Endothelial cell of umbilical vein (primary cell): ENCODE measurements around the gene MBTD1.

ENCODE experiments used
- CTCF ChIP-seq, 2 donors: IDR thresholded peaks; 1 replicate in 1 of 2; 2 replicates in 1 of 2; pipeline ENCODE4 v1.5.1; 2011; ENCODE audit warnings: low read length in 2 of 2, mild to moderate bottlenecking in 2 of 2, moderate library complexity in 2 of 2, control low read depth in 1 of 2, inconsistent platforms in 1 of 2, low read depth in 1 of 2; ENCODE audit not compliant: insufficient read depth in 1 of 2; ENCODE audit errors: extremely low read depth in 1 of 2
- EZH2 ChIP-seq: IDR thresholded peaks from 2 replicates; pipeline ENCODE4 v1.6.1; 2012; ENCODE audit warnings: borderline replicate concordance, low read depth, mild to moderate bottlenecking, moderate library complexity, low read length, inconsistent platforms; ENCODE audit not compliant: severe bottlenecking
- FOS ChIP-seq: IDR thresholded peaks from 2 replicates; pipeline ENCODE4 v1.6.1; 2011; ENCODE audit warnings: mild to moderate bottlenecking, low read length, moderate library complexity, borderline replicate concordance; ENCODE audit not compliant: insufficient read depth
- GATA2 ChIP-seq: IDR thresholded peaks from 2 replicates; pipeline ENCODE4 v1.7.0; 2011; ENCODE audit warnings: low read depth, mild to moderate bottlenecking, moderate library complexity, mixed read lengths, low read length; ENCODE audit not compliant: insufficient read length, insufficient read depth
- JUN ChIP-seq: IDR thresholded peaks from 2 replicates; pipeline ENCODE4 v1.6.1; 2011; ENCODE audit warnings: borderline replicate concordance, low read depth; ENCODE audit not compliant: insufficient read length, insufficient read depth
- MAX ChIP-seq: IDR thresholded peaks from 2 replicates; pipeline ENCODE4 v1.6.1; 2011; ENCODE audit not compliant: insufficient read depth, insufficient read length
- MYC ChIP-seq: IDR thresholded peaks from one replicate; pipeline ENCODE4 v1.6.1; 2011; ENCODE audit warnings: mild to moderate bottlenecking, low read depth, low read length
- POLR2A ChIP-seq: IDR thresholded peaks from 2 replicates; pipeline ENCODE4 v1.6.1; 2012; ENCODE audit warnings: low read depth, mild to moderate bottlenecking, control low read depth, low read length
- POLR2AphosphoS5 ChIP-seq: IDR thresholded peaks from 2 replicates; pipeline ENCODE4 v1.6.1; 2012; ENCODE audit warnings: low read depth, mild to moderate bottlenecking, control low read depth, low read length, moderate library complexity; ENCODE audit not compliant: insufficient read depth

GRCh38 chr17:51132964-51133319 lies 126.9 kb downstream of the MBTD1 start:
- no peak for TF ChIP-seq CTCF (IDR thresholded peaks at IDR 0.05; ENCODE audit: extremely low read depth in 1 of 2, insufficient read depth in 1 of 2, low read depth in 1 of 2, low read length in 2 of 2)
- no peak for TF ChIP-seq MAX
- TF ChIP-seq POLR2AphosphoS5 = peak; percentile 69
- TF ChIP-seq POLR2A = no peak
- peak; percentile 81 for TF ChIP-seq JUN
- peak; percentile 69 for TF ChIP-seq FOS
- no peak for TF ChIP-seq EZH2
- no peak for TF ChIP-seq MYC
- TF ChIP-seq GATA2 = peak; percentile 39
